Memory B cell (primary cell): ENCODE measurements around the gene MEX3A.
"Not testable (repeated sequence)": the region's sequence is repeated elsewhere in the genome, so short reads cannot be mapped to it uniquely, and the experiment has no call there.

ENCODE experiments used
- ATAC-seq: fragments of 150-1000 bp; cut with Tn5 transposase; 2 replicates; pipeline ENCODE4 v1.10.0; 2021; ENCODE audit warnings: low read depth, mild to moderate bottlenecking, moderate library complexity
- DNase-seq, 2 donors: peaks; one replicate each; pipeline ENCODE4 v3.0.0; 2022; ENCODE audit warnings: low spot score in 2 of 2
- H3K27ac Mint-ChIP-seq: one replicate; pipeline ENCODE4 v1.8.0; 2022; ENCODE audit warnings: mild to moderate bottlenecking, moderate library complexity, mixed read lengths
- H3K27me3 Mint-ChIP-seq: one replicate; pipeline ENCODE4 v1.8.0; 2022; ENCODE audit warnings: mixed read lengths
- H3K36me3 Mint-ChIP-seq: one replicate; pipeline ENCODE4 v1.8.0; 2022; ENCODE audit warnings: mild to moderate bottlenecking, mixed read lengths
- H3K4me1 Mint-ChIP-seq: one replicate; pipeline ENCODE4 v1.8.0; 2022; ENCODE audit warnings: mixed read lengths
- H3K4me3 Mint-ChIP-seq: one replicate; pipeline ENCODE4 v1.8.0; 2022; ENCODE audit warnings: mild to moderate bottlenecking, moderate library complexity, mixed read lengths
- H3K9me3 Mint-ChIP-seq: one replicate; pipeline ENCODE4 v1.8.0; 2022; ENCODE audit warnings: mixed read lengths

MEX3A gene

GRCh38 chr1:156082309-156083091, at the start of gene MEX3A:
Gene MEX3A, minus strand, starts transcription at chr1:156082465. Its CDS starts 467 bp downstream, at chr1:156081998.
- DNase-seq, result peak; percentile 54 to 55
- no peaks in the 10 kb centered on the region for H3K36me3 Mint-ChIP-seq
- H3K27ac Mint-ChIP-seq, result no peak within 1 kb of the TSS
- peak within 1 kb of the TSS; percentile 86 for H3K4me3 Mint-ChIP-seq
- no peaks in the 10 kb centered on the region for H3K9me3 Mint-ChIP-seq
- peaks cover 20% of the 10 kb centered on the region for H3K4me1 Mint-ChIP-seq
- peak; percentile 80 for ATAC-seq
- H3K27me3 Mint-ChIP-seq, result peaks cover 13% of the 10 kb centered on the region

GRCh38 chr1:156130578-156130942, 48.3 kb upstream of the MEX3A start:
- ATAC-seq (no peak), DNase-seq (no peak)
- Mint-ChIP-seq H3K4me3 (no peak overlapping the region), H3K9me3 (no peaks in the 10 kb centered on the region), H3K27ac (peak overlapping the region; percentile 70), H3K4me1 (peaks cover 19% of the 10 kb centered on the region), H3K27me3 (no peaks in the 10 kb centered on the region), H3K36me3 (no peaks in the 10 kb centered on the region)

- no peaks in the 10 kb centered on the region for H3K27me3 Mint-ChIP-seq
- peaks cover 22% of the 10 kb centered on the region for H3K4me1 Mint-ChIP-seq
- H3K27ac Mint-ChIP-seq, result peak overlapping the region; percentile 70
- peak; percentile 53 for ATAC-seq
- peak; percentile 83 to 94 for DNase-seq
- no peaks in the 10 kb centered on the region for H3K9me3 Mint-ChIP-seq
- no peaks in the 10 kb centered on the region for H3K36me3 Mint-ChIP-seq
- no peak overlapping the region for H3K4me3 Mint-ChIP-seq
Observed at GRCh38 chr1:156129687-156130577, 47.7 kb upstream of the MEX3A start.

GRCh38 chr1:156128654-156129597, 46.7 kb upstream of the MEX3A start:
- Mint-ChIP-seq H3K27me3 (no peaks in the 10 kb centered on the region), H3K36me3 (no peaks in the 10 kb centered on the region), H3K9me3 (no peaks in the 10 kb centered on the region), H3K4me1 (peaks cover 25% of the 10 kb centered on the region), H3K27ac (peak overlapping the region; percentile 70), H3K4me3 (no peak overlapping the region)
- no peak for DNase-seq
- no peak for ATAC-seq

GRCh38 chr1:156128308-156128653, 46.0 kb upstream of the MEX3A start:
- H3K9me3 Mint-ChIP-seq, result no peaks in the 10 kb centered on the region
- no peak overlapping the region for H3K27ac Mint-ChIP-seq
- H3K27me3 Mint-ChIP-seq, result no peaks in the 10 kb centered on the region
- H3K4me3 Mint-ChIP-seq, result no peak overlapping the region
- no peak for ATAC-seq
- H3K36me3 Mint-ChIP-seq, result no peaks in the 10 kb centered on the region
- H3K4me1 Mint-ChIP-seq, result peaks cover 27% of the 10 kb centered on the region
- no peak for DNase-seq

- H3K27ac Mint-ChIP-seq, result peak overlapping the region; percentile 90
- no peaks in the 10 kb centered on the region for H3K27me3 Mint-ChIP-seq
- ATAC-seq (peak; percentile 64), DNase-seq (peak; percentile 41 to 47)
- H3K9me3 Mint-ChIP-seq, result no peaks in the 10 kb centered on the region
- H3K4me1 Mint-ChIP-seq, result peaks cover 29% of the 10 kb centered on the region
- H3K36me3 Mint-ChIP-seq, result no peaks in the 10 kb centered on the region
- H3K4me3 Mint-ChIP-seq, result peak overlapping the region; percentile 24
Observed at GRCh38 chr1:156126630-156127534, 44.6 kb upstream of the MEX3A start.

GRCh38 chr1:156126043-156126629, 43.9 kb upstream of the MEX3A start:
- Mint-ChIP-seq H3K9me3 (no peaks in the 10 kb centered on the region), H3K4me3 (peak overlapping the region; percentile 5), H3K36me3 (no peaks in the 10 kb centered on the region), H3K4me1 (peaks cover 29% of the 10 kb centered on the region), H3K27me3 (no peaks in the 10 kb centered on the region), H3K27ac (peak overlapping the region; percentile 90)
- DNase-seq, result no peak
- peak; percentile 13 for ATAC-seq

- H3K9me3 Mint-ChIP-seq, H3K4me3 Mint-ChIP-seq, H3K36me3 Mint-ChIP-seq, ATAC-seq, DNase-seq, H3K27me3 Mint-ChIP-seq: not testable (repeated sequence)
- peaks cover 29% of the 10 kb centered on the region for H3K4me1 Mint-ChIP-seq
- peak overlapping the region; percentile 74 for H3K27ac Mint-ChIP-seq
Observed at GRCh38 chr1:156125544-156125943, 43.3 kb upstream of the MEX3A start.

GRCh38 chr1:156124557-156125483, 42.6 kb upstream of the MEX3A start:
- DNase-seq, result no peak
- H3K27me3 Mint-ChIP-seq, result peaks cover under 1% of the 10 kb centered on the region
- peaks cover 29% of the 10 kb centered on the region for H3K4me1 Mint-ChIP-seq
- peak overlapping the region; percentile 74 for H3K27ac Mint-ChIP-seq
- peak; percentile 7 for ATAC-seq
- H3K9me3 Mint-ChIP-seq, result no peaks in the 10 kb centered on the region
- H3K4me3 Mint-ChIP-seq, result no peak overlapping the region
- H3K36me3 Mint-ChIP-seq, result no peaks in the 10 kb centered on the region

- no peaks in the 10 kb centered on the region for H3K9me3 Mint-ChIP-seq
Observed at GRCh38 chr1:156123356-156124196, 41.3 kb upstream of the MEX3A start.

More at GRCh38 chr1:156123356-156124196, 41.3 kb upstream of the MEX3A start:
- Mint-ChIP-seq H3K36me3 (no peaks in the 10 kb centered on the region), H3K4me3 (no peak overlapping the region), H3K27ac (peak overlapping the region; percentile 74), H3K27me3 (peaks cover 2% of the 10 kb centered on the region), H3K4me1 (peaks cover 31% of the 10 kb centered on the region)
- ATAC-seq, result no peak
- DNase-seq, result no peak
